DND-41 (cell line): Measurements from ENCODE around the gene GSE1.

Source experiments
- ATAC-seq: fragments of 200-7000 bp; cut with Tn5 transposase; 3 replicates; pipeline ENCODE4 v1.9.1; 2021; ENCODE audit warnings: low read depth; ENCODE audit not compliant: insufficient read depth
- DNase-seq: peaks from one replicate; pipeline ENCODE4 v3.0.0-alpha.2; 2020
- H2AFZ ChIP-seq: 2 replicates; pipeline ENCODE4 v1.6.0; 2012; ENCODE audit warnings: low read depth, low read length
- H3K27ac ChIP-seq: 2 replicates; pipeline ENCODE4 v1.5.1; 2012; ENCODE audit warnings: low read length, inconsistent platforms
- H3K27me3 ChIP-seq: fragments of 200-600 bp; sonication (generic); 2 replicates; pipeline ENCODE4 v1.6.0; 2012; ENCODE audit warnings: low read length, mild to moderate bottlenecking, inconsistent platforms; ENCODE audit not compliant: insufficient read depth, poor library complexity
- H3K36me3 ChIP-seq: 2 replicates; pipeline ENCODE4 v1.5.1; 2012; ENCODE audit warnings: low read length, inconsistent platforms; ENCODE audit not compliant: insufficient read depth
- H3K4me1 ChIP-seq: 2 replicates; pipeline ENCODE4 v1.5.1; 2012; ENCODE audit warnings: mild to moderate bottlenecking, low read length; ENCODE audit not compliant: insufficient read depth
- H3K4me2 ChIP-seq: 2 replicates; pipeline ENCODE4 v1.6.0; 2012; ENCODE audit warnings: mild to moderate bottlenecking, moderate library complexity, low read length, inconsistent platforms; ENCODE audit not compliant: insufficient read depth
- H3K4me3 ChIP-seq, 2 experiments: fragments of 200-600 bp in 1 of 2; shearing (Covaris generic) in 1 of 2; 2 replicates each; pipeline ENCODE4 v1.5.1; 2012 to 2016; ENCODE audit warnings: inconsistent platforms in 2 of 2, low read length in 2 of 2, mild to moderate bottlenecking in 2 of 2, low read depth in 1 of 2, moderate library complexity in 1 of 2
- H3K79me2 ChIP-seq: 2 replicates; pipeline ENCODE4 v1.6.0; 2012; ENCODE audit warnings: low read length, inconsistent platforms; ENCODE audit not compliant: insufficient read depth
- H3K9ac ChIP-seq: 2 replicates; pipeline ENCODE4 v1.6.0; 2012; ENCODE audit warnings: low read depth, mild to moderate bottlenecking, inconsistent platforms, low read length, moderate library complexity
- H3K9me3 ChIP-seq: 2 replicates; pipeline ENCODE4 v1.5.1; 2012; ENCODE audit warnings: low read length, moderate library complexity, mild to moderate bottlenecking, inconsistent platforms; ENCODE audit not compliant: insufficient read depth, severe bottlenecking
- H4K20me1 ChIP-seq: 2 replicates; pipeline ENCODE4 v1.6.0; 2012; ENCODE audit warnings: low read length; ENCODE audit not compliant: insufficient read depth
- CTCF ChIP-seq: IDR thresholded peaks from 2 replicates; pipeline ENCODE4 v1.5.1; 2012; ENCODE audit warnings: borderline replicate concordance, low read length, moderate library complexity, mild to moderate bottlenecking; ENCODE audit not compliant: poor library complexity, severe bottlenecking; ENCODE audit errors: extremely low read depth
- EZH2 ChIP-seq: IDR thresholded peaks from 3 replicates; pipeline ENCODE4 v1.6.1; 2012; ENCODE audit warnings: borderline replicate concordance, low read depth, mild to moderate bottlenecking, moderate library complexity, low read length, inconsistent platforms; ENCODE audit not compliant: severe bottlenecking

Gene GSE1

GRCh38 chr16:85622683-85623082, 9.6 kb downstream of the GSE1 start:
- Histone ChIP-seq H3K9me3 (no peaks in the 10 kb centered on the region), H3K4me2 (no peak overlapping the region), H3K79me2 (peaks cover 98% of the 10 kb centered on the region), H3K9ac (no peak overlapping the region), H3K27me3 (no peaks in the 10 kb centered on the region), H2AFZ (no peak overlapping the region), H4K20me1 (peaks cover 80% of the 10 kb centered on the region), H3K4me3 (no peak overlapping the region), H3K36me3 (peaks cover 31% of the 10 kb centered on the region), H3K4me1 (no peaks in the 10 kb centered on the region), H3K27ac (no peak overlapping the region)
- ATAC-seq (no peak), DNase-seq (no peak)
- no peak for TF ChIP-seq EZH2
- TF ChIP-seq CTCF: no peak

- Histone ChIP-seq H3K36me3 (peaks cover 29% of the 10 kb centered on the region), H2AFZ (no peak overlapping the region), H4K20me1 (peaks cover 75% of the 10 kb centered on the region)
Observed at GRCh38 chr16:85623250-85623649, 10.1 kb downstream of the GSE1 start.

GRCh38 chr16:85623997-85624601, 11.0 kb downstream of the GSE1 start:
- DNase-seq: no peak
- Histone ChIP-seq H4K20me1 (peaks cover 66% of the 10 kb centered on the region), H3K79me2 (peaks cover 98% of the 10 kb centered on the region), H3K4me2 (no peak overlapping the region), H3K9me3 (peaks cover 10% of the 10 kb centered on the region), H2AFZ (no peak overlapping the region), H3K27ac (no peak overlapping the region), H3K27me3 (no peaks in the 10 kb centered on the region), H3K4me1 (no peaks in the 10 kb centered on the region), H3K4me3 (no peak overlapping the region), H3K36me3 (peaks cover 34% of the 10 kb centered on the region), H3K9ac (no peak overlapping the region)
- TF ChIP-seq EZH2: no peak
- no peak for TF ChIP-seq CTCF
- no peak for ATAC-seq

More at GRCh38 chr16:85623250-85623649, 10.1 kb downstream of the GSE1 start:
- H3K27ac ChIP-seq: no peak overlapping the region
- H3K4me1 ChIP-seq: no peaks in the 10 kb centered on the region
- H3K79me2 ChIP-seq: peaks cover 98% of the 10 kb centered on the region
- no peak for DNase-seq
- ATAC-seq: no peak
- no peak for TF ChIP-seq EZH2
- no peak for TF ChIP-seq CTCF
- H3K4me2 ChIP-seq: no peak overlapping the region
- H3K9ac ChIP-seq: no peak overlapping the region
- H3K4me3 ChIP-seq: no peak overlapping the region
- H3K27me3 ChIP-seq: no peaks in the 10 kb centered on the region
- H3K9me3 ChIP-seq: peaks cover 3% of the 10 kb centered on the region
